Skeletal muscle satellite cell (primary cell): ENCODE measurements around the gene ASS1.

Source experiments
- H3K27me3 ChIP-seq: 2 replicates; pipeline ENCODE4 v1.7.0; 2013; ENCODE audit warnings: low read length; ENCODE audit not compliant: control insufficient read depth, insufficient read depth
- H3K36me3 ChIP-seq: 2 replicates; pipeline ENCODE4 v1.7.0; 2013; ENCODE audit warnings: mild to moderate bottlenecking, control low read depth, low read length; ENCODE audit not compliant: insufficient read depth
- H3K4me1 ChIP-seq: 2 replicates; pipeline ENCODE4 v1.7.0; 2013; ENCODE audit warnings: low read length; ENCODE audit not compliant: control insufficient read depth, insufficient read depth
- H3K4me2 ChIP-seq: 2 replicates; pipeline ENCODE4 v1.7.0; 2013; ENCODE audit warnings: mild to moderate bottlenecking, low read length
- H3K4me3 ChIP-seq: 2 replicates; pipeline ENCODE4 v1.7.0; 2013; ENCODE audit warnings: low read length
- H3K9ac ChIP-seq: 2 replicates; pipeline ENCODE4 v1.7.0; 2013; ENCODE audit warnings: mild to moderate bottlenecking, low read depth, low read length, moderate library complexity
- H3K9me3 ChIP-seq: replicated peaks from 2 replicates; pipeline ENCODE4 v1.7.0; 2013; ENCODE audit warnings: mild to moderate bottlenecking, control low read depth, low read length

Gene ASS1

DNA sequence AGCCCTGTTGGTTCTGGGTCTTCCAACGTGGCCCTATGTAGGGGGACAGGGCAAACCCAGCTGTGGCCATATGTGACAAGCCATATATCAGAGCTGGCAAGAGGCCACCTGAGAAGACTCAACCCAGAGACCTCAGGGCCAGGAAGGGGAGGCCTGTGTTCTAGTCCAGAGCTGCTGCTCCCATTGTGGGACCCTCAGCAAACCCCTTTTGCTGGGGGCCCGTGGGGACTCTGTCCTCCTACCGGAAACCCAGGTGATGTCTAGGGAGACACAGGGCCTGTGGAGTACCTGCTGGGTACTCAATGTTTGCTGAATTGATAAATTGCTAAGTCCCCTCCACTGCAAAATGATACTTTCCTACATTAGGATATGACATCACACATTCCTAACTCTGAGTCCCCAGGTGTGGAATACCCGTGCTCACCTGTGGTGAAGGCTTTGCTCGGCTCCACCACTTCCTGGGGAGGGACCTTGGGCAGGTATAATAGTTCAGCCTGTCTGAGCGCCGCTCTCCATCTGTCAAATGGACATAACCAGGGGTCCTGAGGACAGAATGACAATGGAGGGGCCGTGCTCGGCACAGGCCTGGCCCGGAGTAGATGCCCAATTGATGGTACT is 38.4 kb upstream of the ASS1 start:
- Histone ChIP-seq H3K4me2 (no peak overlapping the region), H3K4me3 (no peak overlapping the region), H3K9me3 (no peaks in the 10 kb centered on the region), H3K4me1 (peaks cover 7% of the 10 kb centered on the region), H3K36me3 (no peaks in the 10 kb centered on the region), H3K9ac (no peak overlapping the region), H3K27me3 (peaks cover 32% of the 10 kb centered on the region)

DNA sequence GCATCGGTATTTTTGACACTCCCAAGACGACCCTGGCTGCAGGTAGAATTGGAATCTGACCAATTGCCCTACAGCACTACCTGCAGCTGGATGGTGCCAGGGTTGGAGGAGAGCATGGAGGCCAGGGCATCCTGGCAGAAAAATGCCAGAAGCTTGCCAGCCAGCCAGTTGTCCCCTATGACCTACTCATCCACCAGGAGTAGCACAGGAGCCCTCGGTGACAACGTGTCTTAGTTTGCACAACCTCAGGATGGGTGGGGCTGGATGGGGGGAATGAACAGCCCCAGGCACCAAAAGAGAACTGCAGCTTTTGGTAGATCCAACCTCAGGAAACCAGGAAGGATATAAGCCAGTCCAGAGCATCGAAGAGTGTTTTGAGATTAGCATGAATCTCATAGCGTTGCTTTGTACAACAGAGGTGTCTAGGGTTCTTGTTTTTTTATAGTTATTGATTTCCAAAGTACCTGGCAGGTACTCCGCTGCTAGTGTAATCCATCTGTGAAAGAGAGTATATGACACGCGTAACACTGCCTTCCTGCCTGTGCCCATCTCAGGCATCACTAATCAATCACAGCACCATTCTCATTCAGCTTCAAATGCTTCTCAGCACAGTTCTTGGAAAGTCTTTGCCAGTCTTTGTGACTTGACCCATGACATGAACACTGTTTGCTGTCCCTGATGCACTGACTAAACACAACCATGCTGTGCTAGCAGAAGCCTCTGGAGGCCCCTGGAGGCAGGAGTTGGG is 36.7 kb upstream of the ASS1 start:
- peaks cover 9% of the 10 kb centered on the region for H3K4me1 ChIP-seq
- no peak overlapping the region for H3K4me3 ChIP-seq
- H3K9ac ChIP-seq = no peak overlapping the region
- H3K9me3 ChIP-seq = no peaks in the 10 kb centered on the region
- H3K27me3 ChIP-seq = peaks cover 22% of the 10 kb centered on the region
- H3K4me2 ChIP-seq = no peak overlapping the region
- H3K36me3 ChIP-seq = no peaks in the 10 kb centered on the region

- Histone ChIP-seq H3K4me1 (peaks cover 9% of the 10 kb centered on the region), H3K36me3 (no peaks in the 10 kb centered on the region), H3K9ac (no peak overlapping the region), H3K4me2 (no peak overlapping the region), H3K27me3 (peaks cover 21% of the 10 kb centered on the region), H3K4me3 (no peak overlapping the region), H3K9me3 (no peaks in the 10 kb centered on the region)
Observed at GRCh38 chr9:130408669-130409068, 36.1 kb upstream of the ASS1 start.

- Histone ChIP-seq H3K9ac (no peak overlapping the region), H3K4me2 (no peak overlapping the region), H3K27me3 (peaks cover 19% of the 10 kb centered on the region), H3K36me3 (no peaks in the 10 kb centered on the region), H3K9me3 (no peaks in the 10 kb centered on the region), H3K4me3 (no peak overlapping the region), H3K4me1 (peaks cover 9% of the 10 kb centered on the region)
Observed at GRCh38 chr9:130409246-130409645, 35.5 kb upstream of the ASS1 start.

DNA sequence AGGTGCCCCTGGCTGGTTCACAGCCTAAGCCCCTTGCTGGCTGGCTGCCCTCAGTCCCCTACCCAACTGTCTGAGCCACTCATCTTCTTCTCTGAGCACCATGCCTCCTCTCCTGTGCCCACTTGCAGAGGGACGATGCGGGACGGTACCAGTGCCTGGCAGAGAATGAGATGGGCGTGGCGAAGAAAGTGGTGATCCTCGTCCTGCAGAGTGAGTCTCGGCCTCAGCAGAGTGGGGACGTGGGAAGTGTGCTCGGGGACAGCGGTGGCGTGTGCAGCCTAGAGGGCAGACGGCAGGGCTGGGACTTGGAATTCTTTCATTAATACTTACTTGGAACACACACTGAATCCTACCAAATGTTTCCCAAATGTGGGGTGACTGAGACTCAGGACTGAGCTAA is 34.3 kb upstream of the ASS1 start:
- H3K4me1 ChIP-seq = peaks cover 9% of the 10 kb centered on the region
- H3K4me2 ChIP-seq = no peak overlapping the region
- H3K4me3 ChIP-seq = no peak overlapping the region

GRCh38 chr9:130411566-130411915 is 33.2 kb upstream of the ASS1 start:
- H3K4me3 ChIP-seq = no peak overlapping the region
- H3K9me3 ChIP-seq = no peaks in the 10 kb centered on the region
- peaks cover 9% of the 10 kb centered on the region for H3K4me1 ChIP-seq
- peaks cover 20% of the 10 kb centered on the region for H3K27me3 ChIP-seq
- H3K4me2 ChIP-seq = no peak overlapping the region
- H3K9ac ChIP-seq = no peak overlapping the region
- no peaks in the 10 kb centered on the region for H3K36me3 ChIP-seq

More for the DNA sequence above, 34.3 kb upstream of the ASS1 start:
- Histone ChIP-seq H3K9ac (no peak overlapping the region), H3K9me3 (no peaks in the 10 kb centered on the region), H3K27me3 (peaks cover 16% of the 10 kb centered on the region), H3K36me3 (no peaks in the 10 kb centered on the region)

GRCh38 chr9:130414081-130414731 is 30.6 kb upstream of the ASS1 start:
- Histone ChIP-seq H3K4me2 (no peak overlapping the region), H3K36me3 (no peaks in the 10 kb centered on the region), H3K4me1 (peaks cover 9% of the 10 kb centered on the region), H3K9ac (no peak overlapping the region), H3K4me3 (no peak overlapping the region), H3K27me3 (peaks cover 20% of the 10 kb centered on the region), H3K9me3 (no peaks in the 10 kb centered on the region)

GRCh38 chr9:130414910-130415746 is 29.6 kb upstream of the ASS1 start:
- H3K9me3 ChIP-seq = no peaks in the 10 kb centered on the region
- H3K4me1 ChIP-seq = peaks cover 9% of the 10 kb centered on the region
- no peak overlapping the region for H3K9ac ChIP-seq
- H3K4me2 ChIP-seq = no peak overlapping the region
- H3K4me3 ChIP-seq = no peak overlapping the region
- peaks cover 18% of the 10 kb centered on the region for H3K27me3 ChIP-seq
- H3K36me3 ChIP-seq = no peaks in the 10 kb centered on the region

DNA sequence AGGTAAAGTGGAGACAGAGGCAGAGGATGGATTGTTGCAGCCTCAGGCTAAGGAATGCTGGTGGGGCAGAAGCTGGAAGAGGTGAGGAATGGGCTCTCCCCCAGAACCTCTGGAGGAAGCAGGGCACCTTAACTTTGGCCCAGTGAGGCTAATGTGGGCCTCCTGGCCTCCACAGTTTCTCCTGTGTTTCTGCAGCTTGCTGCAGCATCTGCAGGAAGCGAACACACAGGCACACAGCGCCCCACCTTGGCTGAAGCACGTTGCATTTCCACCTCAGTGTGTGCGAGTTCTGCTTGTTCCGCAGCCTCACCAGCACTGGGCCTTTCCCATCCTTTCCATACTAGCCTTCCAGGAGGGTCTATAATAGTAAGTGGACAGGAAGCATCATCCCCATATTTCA is 27.2 kb upstream of the ASS1 start:
- no peaks in the 10 kb centered on the region for H3K9me3 ChIP-seq
- no peak overlapping the region for H3K4me3 ChIP-seq
- peaks cover 10% of the 10 kb centered on the region for H3K27me3 ChIP-seq
- no peaks in the 10 kb centered on the region for H3K36me3 ChIP-seq
- H3K4me1 ChIP-seq = peaks cover 20% of the 10 kb centered on the region
- H3K4me2 ChIP-seq = no peak overlapping the region
- H3K9ac ChIP-seq = no peak overlapping the region

- Histone ChIP-seq H3K4me3 (no peak overlapping the region), H3K9me3 (no peaks in the 10 kb centered on the region), H3K4me2 (no peak overlapping the region), H3K36me3 (no peaks in the 10 kb centered on the region), H3K4me1 (peaks cover 21% of the 10 kb centered on the region), H3K27me3 (peaks cover 9% of the 10 kb centered on the region), H3K9ac (no peak overlapping the region)
Observed at GRCh38 chr9:130418776-130419175, 26.0 kb upstream of the ASS1 start.

GRCh38 chr9:130419521-130420035 is 25.2 kb upstream of the ASS1 start:
- H3K9ac ChIP-seq = no peak overlapping the region
- peaks cover 7% of the 10 kb centered on the region for H3K27me3 ChIP-seq
- no peak overlapping the region for H3K4me2 ChIP-seq
- H3K36me3 ChIP-seq = no peaks in the 10 kb centered on the region
- H3K9me3 ChIP-seq = no peaks in the 10 kb centered on the region
- peaks cover 21% of the 10 kb centered on the region for H3K4me1 ChIP-seq
- no peak overlapping the region for H3K4me3 ChIP-seq
